ENCODE measurements around the gene RAB14. TPM values are rescaled to one million over a fixed set of nuclear protein-coding genes. Genes with fewer than 3 reads are reported as not detected.

The RAB14 gene
- total RNA-seq, 3 donors from 2014 or later (not counting 1 experiment from before 2014, with no cell fraction given) = 46.2 to 67.6 (median 57.3) TPM

DNA sequence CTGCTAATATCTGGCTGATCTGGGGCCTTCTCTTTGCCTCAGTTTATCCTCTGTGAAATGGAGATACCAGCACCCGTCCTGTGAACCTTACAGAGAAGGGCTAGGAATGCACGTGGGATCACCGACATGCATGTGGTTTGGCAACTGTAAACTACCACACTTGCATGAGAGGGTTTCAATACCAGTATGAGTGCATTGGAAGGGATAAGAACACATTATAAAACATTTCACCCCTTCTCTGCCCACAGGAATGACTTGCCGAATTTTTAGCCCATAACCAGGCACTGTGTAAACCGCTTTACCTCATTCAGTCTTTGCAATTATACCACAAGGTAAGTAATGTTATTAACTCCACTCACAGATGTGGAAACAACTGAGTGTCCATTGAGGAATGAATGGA is 8.9 kb upstream of the RAB14 start:
- WGBS (ENCODE audit: insufficient coverage) = 61% methylated on average over 4 of the region's 5 CpGs
- ATAC-seq = no peak

DNA sequence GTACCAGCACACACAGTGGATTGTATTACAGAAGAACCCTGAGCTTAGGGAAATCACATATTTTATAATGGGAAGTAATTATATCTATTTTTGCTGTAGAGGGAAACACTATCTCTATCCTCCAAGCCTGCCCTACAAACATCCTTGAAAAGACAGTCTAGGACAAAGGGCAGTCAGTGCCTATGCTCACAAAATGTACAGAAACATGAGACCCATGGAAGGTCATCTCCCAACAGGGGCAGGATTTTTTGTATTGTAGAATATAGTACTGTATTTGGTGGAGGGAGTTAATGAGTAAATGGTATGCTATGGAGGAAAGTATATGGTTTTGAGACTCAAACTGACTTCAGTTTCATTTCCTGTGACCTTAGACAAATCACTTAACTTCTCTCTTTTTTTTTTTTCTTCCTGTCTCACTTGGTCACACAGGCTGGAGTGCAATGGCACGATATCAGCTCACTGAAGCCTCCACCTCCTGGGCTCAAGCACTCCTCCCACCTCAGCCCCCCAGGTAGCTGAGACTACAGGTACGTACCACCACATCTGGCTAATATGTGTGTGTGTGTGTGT is 5.8 kb upstream of the RAB14 start:
- TF ChIP-seq, protein P1, sequence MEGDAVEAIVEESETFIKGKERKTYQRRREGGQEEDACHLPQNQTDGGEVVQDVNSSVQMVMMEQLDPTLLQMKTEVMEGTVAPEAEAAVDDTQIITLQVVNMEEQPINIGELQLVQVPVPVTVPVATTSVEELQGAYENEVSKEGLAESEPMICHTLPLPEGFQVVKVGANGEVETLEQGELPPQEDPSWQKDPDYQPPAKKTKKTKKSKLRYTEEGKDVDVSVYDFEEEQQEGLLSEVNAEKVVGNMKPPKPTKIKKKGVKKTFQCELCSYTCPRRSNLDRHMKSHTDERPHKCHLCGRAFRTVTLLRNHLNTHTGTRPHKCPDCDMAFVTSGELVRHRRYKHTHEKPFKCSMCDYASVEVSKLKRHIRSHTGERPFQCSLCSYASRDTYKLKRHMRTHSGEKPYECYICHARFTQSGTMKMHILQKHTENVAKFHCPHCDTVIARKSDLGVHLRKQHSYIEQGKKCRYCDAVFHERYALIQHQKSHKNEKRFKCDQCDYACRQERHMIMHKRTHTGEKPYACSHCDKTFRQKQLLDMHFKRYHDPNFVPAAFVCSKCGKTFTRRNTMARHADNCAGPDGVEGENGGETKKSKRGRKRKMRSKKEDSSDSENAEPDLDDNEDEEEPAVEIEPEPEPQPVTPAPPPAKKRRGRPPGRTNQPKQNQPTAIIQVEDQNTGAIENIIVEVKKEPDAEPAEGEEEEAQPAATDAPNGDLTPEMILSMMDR (IDR thresholded peaks at IDR 0.05) = no peak
- H3K27me3 Mint-ChIP-seq (ENCODE audit: low read depth in 2 of 2) = no peaks in the 10 kb centered on the region
- peak overlapping the region; percentile 25 for H3K27ac ChIP-seq (ENCODE audit: low read length)
- H3K27me3 ChIP-seq (ENCODE audit: control insufficient read depth, insufficient read depth, low read length) = no peaks in the 10 kb centered on the region
- H3K36me3 ChIP-seq (ENCODE audit: control insufficient read depth, insufficient read depth, low read length) = no peaks in the 10 kb centered on the region
- intact Hi-C loops (cut with micrococcal nuclease) = no loop called here
- no peaks in the 10 kb centered on the region for H3K36me3 Mint-ChIP-seq
- peaks cover 12% of the 10 kb centered on the region for H3K4me1 ChIP-seq (ENCODE audit: control insufficient read depth, insufficient read depth, low read length)
- H3K9me3 ChIP-seq (ENCODE audit: control insufficient read depth, insufficient read depth, low read length) = no peaks in the 10 kb centered on the region
- H3K4me3 Mint-ChIP-seq = no peak overlapping the region
- peaks cover 16 to 18% of the 10 kb centered on the region in 2 donors for H3K4me1 Mint-ChIP-seq
- peak in 1 of 2 donors; percentile 16 for DNase-seq
- H3K27ac Mint-ChIP-seq = peak overlapping the region in 1 of 2 donors; percentile 68
- 0% methylated on average over 1 of the region's 2 CpGs for WGBS (ENCODE audit: insufficient coverage)
- H3K9me3 Mint-ChIP-seq = no peaks in the 10 kb centered on the region
- peak; percentile 41 to 75 (median 71) for ATAC-seq
- no peak overlapping the region for H3K4me3 ChIP-seq (ENCODE audit: low read length)

More for the DNA sequence above, 8.9 kb upstream of the RAB14 start:
- no peak overlapping the region for H3K4me3 ChIP-seq (ENCODE audit: low read length)
- H3K27ac Mint-ChIP-seq = no peak overlapping the region
- no peaks in the 10 kb centered on the region for H3K36me3 Mint-ChIP-seq
- no peaks in the 10 kb centered on the region for H3K27me3 Mint-ChIP-seq (ENCODE audit: low read depth in 2 of 2)
- no peak overlapping the region for H3K27ac ChIP-seq (ENCODE audit: low read length)
- no peaks in the 10 kb centered on the region for H3K27me3 ChIP-seq (ENCODE audit: control insufficient read depth, insufficient read depth, low read length)
- H3K36me3 ChIP-seq (ENCODE audit: control insufficient read depth, insufficient read depth, low read length) = no peaks in the 10 kb centered on the region
- TF ChIP-seq, protein P1 (IDR thresholded peaks at IDR 0.05) = no peak
- H3K4me3 Mint-ChIP-seq = no peak overlapping the region
- H3K9me3 ChIP-seq (ENCODE audit: control insufficient read depth, insufficient read depth, low read length) = no peaks in the 10 kb centered on the region
- no peaks in the 10 kb centered on the region for H3K9me3 Mint-ChIP-seq
- H3K4me1 ChIP-seq (ENCODE audit: control insufficient read depth, insufficient read depth, low read length) = peaks cover 18% of the 10 kb centered on the region
- intact Hi-C loops (cut with micrococcal nuclease) = loop anchor here (5.0 kb wide), 1 partner anchor 62 kb away; no protein-coding TSS in a partner anchor
- DNase-seq = no peak
- peaks cover 15 to 22% of the 10 kb centered on the region in 2 donors for H3K4me1 Mint-ChIP-seq

DNA sequence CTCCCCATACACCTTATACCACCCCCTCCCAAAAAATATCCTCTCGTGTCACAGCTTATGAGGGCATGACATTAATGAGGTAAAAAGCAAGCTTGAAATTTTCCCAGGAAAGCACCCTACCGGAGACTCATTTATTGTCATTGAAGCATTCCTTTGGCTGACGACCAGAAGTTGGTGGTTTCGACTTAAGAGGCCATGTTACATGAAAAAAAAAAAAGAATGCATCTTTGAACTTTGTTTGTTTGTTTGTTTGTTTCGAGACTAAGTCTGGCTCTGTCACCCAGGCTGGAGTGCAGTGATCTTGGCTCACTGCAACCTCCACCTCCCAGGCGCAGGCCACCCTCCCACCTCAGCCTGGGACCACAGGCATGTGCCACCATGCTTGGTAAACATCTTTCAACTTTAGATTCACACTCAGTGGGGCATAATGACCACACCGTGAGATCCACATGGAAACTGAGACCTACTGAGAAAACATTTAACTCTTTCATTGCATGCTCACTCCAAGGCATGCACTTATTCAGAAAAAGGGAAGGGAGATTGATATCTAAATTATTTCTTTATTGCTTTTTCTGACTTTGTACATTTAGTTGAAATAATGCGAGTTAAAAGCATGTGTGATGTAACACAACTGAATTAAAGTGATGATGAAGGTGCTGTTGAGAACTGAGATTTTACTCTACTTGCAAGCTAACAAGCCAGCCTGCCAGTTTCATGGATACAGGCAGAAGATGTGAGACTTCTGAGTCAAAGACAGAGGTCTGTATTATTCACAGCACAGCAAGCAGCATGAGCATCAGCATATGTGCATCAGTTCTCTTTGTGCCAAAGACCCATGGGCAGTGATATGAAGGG is 5.1 kb upstream of the RAB14 start:
- peak overlapping the region in 1 of 2 donors; percentile 68 for H3K27ac Mint-ChIP-seq
- intact Hi-C loops (cut with micrococcal nuclease) = no loop called here
- H3K27ac ChIP-seq (ENCODE audit: low read length) = peak overlapping the region; percentile 25
- ATAC-seq = no peak
- H3K36me3 Mint-ChIP-seq = no peaks in the 10 kb centered on the region
- WGBS (ENCODE audit: insufficient coverage) = 83% methylated on average over 8 of the region's 8 CpGs
- TF ChIP-seq, protein P1 (IDR thresholded peaks at IDR 0.05) = no peak
- DNase-seq = no peak
- no peak overlapping the region for H3K4me3 ChIP-seq (ENCODE audit: low read length)
- peaks cover 18% of the 10 kb centered on the region for H3K4me1 ChIP-seq (ENCODE audit: control insufficient read depth, insufficient read depth, low read length)
- H3K27me3 ChIP-seq (ENCODE audit: control insufficient read depth, insufficient read depth, low read length) = no peaks in the 10 kb centered on the region
- H3K4me3 Mint-ChIP-seq = no peak overlapping the region
- no peaks in the 10 kb centered on the region for H3K9me3 ChIP-seq (ENCODE audit: control insufficient read depth, insufficient read depth, low read length)
- no peaks in the 10 kb centered on the region for H3K36me3 ChIP-seq (ENCODE audit: control insufficient read depth, insufficient read depth, low read length)
- peaks cover 23 to 25% of the 10 kb centered on the region in 2 donors for H3K4me1 Mint-ChIP-seq
- no peaks in the 10 kb centered on the region for H3K27me3 Mint-ChIP-seq (ENCODE audit: low read depth in 2 of 2)
- no peaks in the 10 kb centered on the region for H3K9me3 Mint-ChIP-seq
